ENCODE measurements around the gene SS18L1.

The SS18L1 gene

GRCh38 chr20:62116558-62117361 lies 26.8 kb upstream of the SS18L1 start:
- POLR2A ChIA-PET = no interaction called here
- no peak overlapping the region for H3K4me3 ChIP-seq (ENCODE audit: control insufficient read depth in 1 of 7, extremely low read depth in 1 of 7, insufficient read depth in 4 of 7, low read depth in 2 of 7, low read length in 6 of 7)

GRCh38 chr20:62117362-62117646 lies 26.3 kb upstream of the SS18L1 start:
- peak in 1 of 3 donors; percentile 16 for DNase-seq
- 82% methylated on average over 8 of the region's 9 CpGs for WGBS (ENCODE audit: insufficient coverage)
- H3K27ac ChIP-seq (ENCODE audit: insufficient read depth in 1 of 2, low read depth in 1 of 2, low read length in 2 of 2, poor library complexity in 1 of 2, severe bottlenecking in 2 of 2) = no peak overlapping the region
- peak overlapping the region in 2 of 7 experiments; percentile 25 to 26 for H3K4me3 ChIP-seq (ENCODE audit: control insufficient read depth in 1 of 7, extremely low read depth in 1 of 7, insufficient read depth in 4 of 7, low read depth in 2 of 7, low read length in 6 of 7)
- ChIA-PET CTCF (no interaction called here), POLR2A (no interaction called here)
- H3K27me3 ChIP-seq (replicated peaks in 2 of 5; ENCODE audit: control insufficient read depth in 4 of 5, insufficient read depth in 5 of 5, low read length in 4 of 5) = peaks cover 0 to 3% (median 0%) of the 10 kb centered on the region in 5 experiments
- no peaks in the 10 kb centered on the region for H3K36me3 ChIP-seq (ENCODE audit: control insufficient read depth in 4 of 4, insufficient read depth in 4 of 4, low read length in 3 of 4)
- H3K9me3 ChIP-seq (ENCODE audit: control extremely low read depth in 1 of 5, control insufficient read depth in 4 of 5, insufficient read depth in 2 of 5, low read depth in 1 of 5, low read length in 4 of 5) = peaks cover 0 to 23% (median 7%) of the 10 kb centered on the region in 5 experiments
- peaks cover 0 to 48% (median 23%) of the 10 kb centered on the region in 4 experiments for H3K4me1 ChIP-seq (ENCODE audit: control extremely low read depth in 1 of 4, control insufficient read depth in 4 of 4, insufficient read depth in 4 of 4, low read length in 3 of 4)

More at GRCh38 chr20:62116558-62117361, 26.8 kb upstream of the SS18L1 start:
- Histone ChIP-seq H3K27me3 (replicated peaks in 2 of 5; ENCODE audit: control insufficient read depth in 4 of 5, insufficient read depth in 5 of 5, low read length in 4 of 5) (peaks cover 0 to 3% (median 0%) of the 10 kb centered on the region in 5 experiments), H3K27ac (ENCODE audit: insufficient read depth in 1 of 2, low read depth in 1 of 2, low read length in 2 of 2, poor library complexity in 1 of 2, severe bottlenecking in 2 of 2) (no peak overlapping the region), H3K36me3 (ENCODE audit: control insufficient read depth in 4 of 4, insufficient read depth in 4 of 4, low read length in 3 of 4) (no peaks in the 10 kb centered on the region), H3K9me3 (ENCODE audit: control extremely low read depth in 1 of 5, control insufficient read depth in 4 of 5, insufficient read depth in 2 of 5, low read depth in 1 of 5, low read length in 4 of 5) (peaks cover 0 to 26% (median 8%) of the 10 kb centered on the region in 5 experiments), H3K4me1 (ENCODE audit: control extremely low read depth in 1 of 4, control insufficient read depth in 4 of 4, insufficient read depth in 4 of 4, low read length in 3 of 4) (peaks cover 0 to 48% (median 23%) of the 10 kb centered on the region in 4 experiments)
- WGBS (ENCODE audit: insufficient coverage) = 93% methylated on average over 34 of the region's 38 CpGs
- CTCF ChIA-PET = no interaction called here
- no peak for DNase-seq

- Histone ChIP-seq H3K9me3 (ENCODE audit: control extremely low read depth in 1 of 5, control insufficient read depth in 4 of 5, insufficient read depth in 2 of 5, low read depth in 1 of 5, low read length in 4 of 5) (peaks cover 0 to 19% (median 3%) of the 10 kb centered on the region in 5 experiments), H3K4me1 (ENCODE audit: control extremely low read depth in 1 of 4, control insufficient read depth in 4 of 4, insufficient read depth in 4 of 4, low read length in 3 of 4) (peaks cover 0 to 48% (median 23%) of the 10 kb centered on the region in 4 experiments), H3K4me3 (ENCODE audit: control insufficient read depth in 1 of 7, extremely low read depth in 1 of 7, insufficient read depth in 4 of 7, low read depth in 2 of 7, low read length in 6 of 7) (peak overlapping the region in 2 of 7 experiments; percentile 25 to 26), H3K27me3 (replicated peaks in 2 of 5; ENCODE audit: control insufficient read depth in 4 of 5, insufficient read depth in 5 of 5, low read length in 4 of 5) (peaks cover 0 to 3% (median 0%) of the 10 kb centered on the region in 5 experiments), H3K27ac (ENCODE audit: insufficient read depth in 1 of 2, low read depth in 1 of 2, low read length in 2 of 2, poor library complexity in 1 of 2, severe bottlenecking in 2 of 2) (no peak overlapping the region), H3K36me3 (ENCODE audit: control insufficient read depth in 4 of 4, insufficient read depth in 4 of 4, low read length in 3 of 4) (no peaks in the 10 kb centered on the region)
- POLR2A ChIA-PET = no interaction called here
- DNase-seq = peak; percentile 60 to 91 (median 88)
- CTCF ChIA-PET = interaction anchor here (1.5 kb wide), 1 partner anchor 51 kb away, joined by 4 read pairs; no protein-coding TSS in a partner anchor
- 25% methylated on average over 9 of the region's 15 CpGs for WGBS (ENCODE audit: insufficient coverage)
Measured at GRCh38 chr20:62117658-62118057, 25.9 kb upstream of the SS18L1 start.

- Histone ChIP-seq H3K36me3 (ENCODE audit: control insufficient read depth in 4 of 4, insufficient read depth in 4 of 4, low read length in 3 of 4) (no peaks in the 10 kb centered on the region), H3K27me3 (replicated peaks in 2 of 5; ENCODE audit: control insufficient read depth in 4 of 5, insufficient read depth in 5 of 5, low read length in 4 of 5) (peaks cover 0 to 3% (median 0%) of the 10 kb centered on the region in 5 experiments), H3K27ac (ENCODE audit: insufficient read depth in 1 of 2, low read depth in 1 of 2, low read length in 2 of 2, poor library complexity in 1 of 2, severe bottlenecking in 2 of 2) (no peak overlapping the region), H3K4me1 (ENCODE audit: control extremely low read depth in 1 of 4, control insufficient read depth in 4 of 4, insufficient read depth in 4 of 4, low read length in 3 of 4) (peaks cover 0 to 52% (median 28%) of the 10 kb centered on the region in 4 experiments), H3K9me3 (ENCODE audit: control extremely low read depth in 1 of 5, control insufficient read depth in 4 of 5, insufficient read depth in 2 of 5, low read depth in 1 of 5, low read length in 4 of 5) (peaks cover 0 to 12% (median 0%) of the 10 kb centered on the region in 5 experiments), H3K4me3 (ENCODE audit: control insufficient read depth in 1 of 7, extremely low read depth in 1 of 7, insufficient read depth in 4 of 7, low read depth in 2 of 7, low read length in 6 of 7) (peak overlapping the region in 1 of 7 experiments; percentile 26)
- no peak for DNase-seq
- ChIA-PET CTCF (interaction anchor here (1.3 to 2.0 kb wide), 3 partner anchors 25 to 107 kb away, joined by 3 to 5 read pairs (median 4); partner anchors contain the start of genes PSMA7 and SS18L1), POLR2A (interaction anchor here (1.2 kb wide), 1 partner anchor 52 kb away, joined by 5 read pairs; no protein-coding TSS in a partner anchor)
- 85% methylated on average over 15 of the region's 21 CpGs for WGBS (ENCODE audit: insufficient coverage)
Measured at GRCh38 chr20:62118113-62119043, 25.2 kb upstream of the SS18L1 start.

GRCh38 chr20:62119115-62119514 lies 24.5 kb upstream of the SS18L1 start:
- WGBS (ENCODE audit: insufficient coverage) = 90% methylated on average over 4 of the region's 5 CpGs
- no peak for DNase-seq
- POLR2A ChIA-PET = interaction anchor here (1.2 kb wide), 1 partner anchor 53 kb away, joined by 5 read pairs; no protein-coding TSS in a partner anchor
- no peak overlapping the region for H3K4me3 ChIP-seq (ENCODE audit: control insufficient read depth in 1 of 7, extremely low read depth in 1 of 7, insufficient read depth in 4 of 7, low read depth in 2 of 7, low read length in 6 of 7)
- peaks cover 0 to 5% (median 0%) of the 10 kb centered on the region in 5 experiments for H3K9me3 ChIP-seq (ENCODE audit: control extremely low read depth in 1 of 5, control insufficient read depth in 4 of 5, insufficient read depth in 2 of 5, low read depth in 1 of 5, low read length in 4 of 5)
- no peak overlapping the region for H3K27ac ChIP-seq (ENCODE audit: insufficient read depth in 1 of 2, low read depth in 1 of 2, low read length in 2 of 2, poor library complexity in 1 of 2, severe bottlenecking in 2 of 2)
- H3K4me1 ChIP-seq (ENCODE audit: control extremely low read depth in 1 of 4, control insufficient read depth in 4 of 4, insufficient read depth in 4 of 4, low read length in 3 of 4) = peaks cover 5 to 60% (median 35%) of the 10 kb centered on the region in 4 experiments
- H3K27me3 ChIP-seq (replicated peaks in 2 of 5; ENCODE audit: control insufficient read depth in 4 of 5, insufficient read depth in 5 of 5, low read length in 4 of 5) = peaks cover 0 to 3% (median 0%) of the 10 kb centered on the region in 5 experiments
- peaks cover 0 to 3% (median 0%) of the 10 kb centered on the region in 4 experiments for H3K36me3 ChIP-seq (ENCODE audit: control insufficient read depth in 4 of 4, insufficient read depth in 4 of 4, low read length in 3 of 4)
- CTCF ChIA-PET = interaction anchor here (1.3 to 2.0 kb wide), 3 partner anchors 24 to 108 kb away, joined by 3 to 5 read pairs (median 4); partner anchors contain the start of genes PSMA7 and SS18L1

- DNase-seq = no peak
- no peak overlapping the region for H3K4me3 ChIP-seq (ENCODE audit: control insufficient read depth in 1 of 7, extremely low read depth in 1 of 7, insufficient read depth in 4 of 7, low read depth in 2 of 7, low read length in 6 of 7)
- no peak overlapping the region for H3K27ac ChIP-seq (ENCODE audit: insufficient read depth in 1 of 2, low read depth in 1 of 2, low read length in 2 of 2, poor library complexity in 1 of 2, severe bottlenecking in 2 of 2)
- 82% methylated on average over 7 of the region's 10 CpGs for WGBS (ENCODE audit: insufficient coverage)
- ChIA-PET POLR2A (interaction anchor here (1.2 kb wide), 1 partner anchor 53 kb away, joined by 5 read pairs; no protein-coding TSS in a partner anchor), CTCF (interaction anchor here (2.0 kb wide), 1 partner anchor 109 kb away, joined by 5 read pairs; no protein-coding TSS in a partner anchor)
- H3K9me3 ChIP-seq (ENCODE audit: control extremely low read depth in 1 of 5, control insufficient read depth in 4 of 5, insufficient read depth in 2 of 5, low read depth in 1 of 5, low read length in 4 of 5) = peaks cover 0 to 3% (median 0%) of the 10 kb centered on the region in 5 experiments
- H3K36me3 ChIP-seq (ENCODE audit: control insufficient read depth in 4 of 4, insufficient read depth in 4 of 4, low read length in 3 of 4) = peaks cover 0 to 9% (median 4%) of the 10 kb centered on the region in 4 experiments
- peaks cover 6 to 62% (median 36%) of the 10 kb centered on the region in 4 experiments for H3K4me1 ChIP-seq (ENCODE audit: control extremely low read depth in 1 of 4, control insufficient read depth in 4 of 4, insufficient read depth in 4 of 4, low read length in 3 of 4)
- peaks cover 0 to 3% (median 0%) of the 10 kb centered on the region in 5 experiments for H3K27me3 ChIP-seq (replicated peaks in 2 of 5; ENCODE audit: control insufficient read depth in 4 of 5, insufficient read depth in 5 of 5, low read length in 4 of 5)
Measured at GRCh38 chr20:62119591-62120364, 23.8 kb upstream of the SS18L1 start.
